Glomerular visceral epithelial cell (primary cell): Measurements from ENCODE around the gene PUM2.

Experiments
- DNase-seq: peaks from one replicate; pipeline ENCODE4 v3.0.0-alpha.2; 2016; ENCODE audit errors: extremely low spot score

PUM2 gene

GRCh38 chr2:20348542-20348941, 2.1 kb downstream of the PUM2 start:
- no peak for DNase-seq

- DNase-seq = no peak
Observed at GRCh38 chr2:20346565-20347381, 3.9 kb downstream of the PUM2 start.

GRCh38 chr2:20343128-20343527, 7.5 kb downstream of the PUM2 start:
- peak; percentile 25 for DNase-seq

GRCh38 chr2:20339012-20339411, 11.6 kb downstream of the PUM2 start:
- no peak for DNase-seq

DNA sequence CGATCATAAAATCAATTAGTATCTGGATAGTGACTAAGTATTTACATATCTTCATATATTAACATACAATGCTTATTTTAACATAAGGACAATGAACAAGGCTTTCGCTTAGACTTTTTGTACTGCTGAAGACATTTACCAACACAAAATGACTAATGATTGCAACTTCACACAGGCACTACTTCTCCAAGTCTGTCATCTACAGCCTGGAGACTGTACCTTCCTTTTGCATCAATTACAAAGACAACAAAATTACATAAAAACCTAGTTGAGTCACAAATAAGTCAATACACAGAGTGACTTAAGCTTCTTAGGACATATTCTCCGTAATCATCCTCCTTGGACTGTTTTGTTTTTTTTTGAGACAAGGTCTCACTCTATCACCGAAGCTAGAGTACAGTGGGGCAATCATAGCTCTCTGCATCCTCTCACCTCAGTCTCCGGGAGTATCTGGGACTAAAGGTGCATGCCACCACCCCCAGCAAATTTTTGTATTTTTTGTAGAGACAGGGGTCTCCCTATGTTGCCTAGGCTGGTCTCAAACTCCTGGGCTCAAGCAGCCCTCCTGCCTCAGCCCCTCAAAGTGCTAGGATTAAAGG, 15.9 kb downstream of the PUM2 start:
- no peak for DNase-seq

DNA sequence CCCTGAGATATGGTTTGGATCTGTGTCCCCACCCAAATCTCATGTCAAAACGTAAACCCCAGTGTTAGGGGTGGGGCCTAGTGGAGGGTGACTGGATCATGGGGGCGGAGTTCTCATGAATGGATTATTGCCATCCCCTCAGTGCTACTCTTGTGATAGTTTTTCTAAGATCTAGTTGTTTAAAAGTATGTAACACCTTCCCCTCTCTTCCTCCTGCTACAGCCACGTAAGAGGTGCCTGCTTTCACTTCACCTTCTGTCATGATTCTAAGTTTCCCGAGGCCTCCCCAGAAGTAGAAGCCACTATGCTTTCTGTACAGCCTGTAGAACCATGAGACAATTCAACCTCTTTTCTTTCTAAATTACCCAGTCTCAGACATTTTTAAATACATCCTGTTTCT, 16.9 kb downstream of the PUM2 start:
- no peak for DNase-seq

GRCh38 chr2:20330192-20330591, 20.5 kb downstream of the PUM2 start:
- DNase-seq = no peak

DNA sequence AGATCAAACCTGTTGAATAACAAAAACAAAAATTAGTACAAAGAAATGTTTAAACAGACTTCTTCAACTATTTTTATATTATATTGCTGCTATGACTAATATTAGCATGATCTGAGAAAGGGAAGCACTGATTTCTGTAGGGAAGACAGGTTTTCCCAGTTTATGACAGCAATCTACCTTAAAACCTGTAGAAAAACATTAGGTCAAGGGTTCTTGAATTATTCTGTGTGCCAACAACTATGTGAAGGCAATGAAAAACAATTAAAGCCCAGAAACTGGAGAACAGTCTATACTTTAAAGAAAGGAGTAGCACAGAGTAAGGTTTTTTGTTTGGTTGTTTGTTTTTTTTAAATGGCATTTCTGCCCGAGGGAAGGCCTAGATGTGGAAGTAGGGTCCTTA, 23.3 kb downstream of the PUM2 start:
- no peak for DNase-seq

GRCh38 chr2:20326163-20326780, 24.4 kb downstream of the PUM2 start:
- DNase-seq = peak; percentile 49

- DNase-seq = no peak
Observed at GRCh38 chr2:20322527-20323300, 27.9 kb downstream of the PUM2 start.

GRCh38 chr2:20317690-20318089, 33.0 kb downstream of the PUM2 start:
- DNase-seq = no peak

DNA sequence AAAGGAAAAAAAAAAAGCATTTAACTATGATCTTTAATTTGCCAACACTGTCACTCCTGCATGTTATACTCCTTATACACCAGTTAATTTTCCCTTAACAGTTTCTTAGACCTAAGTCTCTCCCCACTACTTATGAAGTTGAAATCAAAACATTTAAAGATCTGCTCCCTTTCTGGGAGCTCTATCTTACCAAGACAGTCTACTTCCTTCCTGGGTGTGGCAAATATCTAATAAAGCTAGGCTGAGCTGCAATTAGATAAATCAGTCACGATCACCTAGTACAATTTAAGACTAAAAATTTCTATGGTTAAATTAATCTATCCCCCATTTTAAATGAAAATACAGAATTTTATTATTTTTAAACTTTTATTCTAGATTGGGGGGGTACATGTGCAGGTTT, 33.4 kb downstream of the PUM2 start:
- DNase-seq = no peak

GRCh38 chr2:20314562-20315501, 35.8 kb downstream of the PUM2 start:
- DNase-seq = no peak

DNA sequence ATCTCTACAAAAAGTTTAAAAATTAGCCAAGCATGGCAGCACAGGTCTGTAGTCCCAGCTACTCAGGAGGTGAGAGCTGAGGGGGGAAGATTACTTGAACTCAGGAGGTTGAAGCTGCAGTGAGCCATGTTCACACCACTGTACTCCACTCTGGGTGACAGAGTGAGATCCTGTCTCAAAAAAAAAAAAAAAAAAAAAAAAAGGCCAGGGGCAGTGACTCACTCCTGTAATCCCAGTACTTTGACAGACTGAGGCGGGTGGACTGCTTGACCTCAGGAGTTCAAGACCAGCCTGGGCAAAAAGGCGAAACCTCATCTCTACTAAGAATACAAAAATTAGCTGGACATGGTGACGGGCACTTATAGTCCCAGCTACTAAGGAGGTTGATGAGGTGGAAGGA, 37.0 kb downstream of the PUM2 start:
- DNase-seq = peak; percentile 17

GRCh38 chr2:20309001-20309400, 41.6 kb downstream of the PUM2 start:
- DNase-seq = no peak

DNA sequence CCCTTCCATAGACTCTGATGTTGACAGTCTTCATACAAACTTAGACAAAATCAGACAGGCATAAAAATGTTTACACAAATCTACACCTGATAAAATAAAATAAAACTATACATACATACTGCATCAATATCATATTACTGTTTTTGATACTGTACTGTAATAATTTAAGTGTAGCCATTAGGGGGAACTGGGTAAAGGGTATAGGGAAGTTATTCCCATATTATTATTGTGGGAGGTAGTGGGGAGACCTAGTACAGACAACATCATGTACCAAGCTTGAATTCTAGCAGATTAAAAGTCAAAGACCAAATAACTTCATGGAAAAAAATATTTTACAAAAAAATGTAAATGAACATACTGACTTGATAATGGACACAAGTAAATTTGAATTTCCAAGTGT, 43.3 kb downstream of the PUM2 start:
- DNase-seq = no peak

DNA sequence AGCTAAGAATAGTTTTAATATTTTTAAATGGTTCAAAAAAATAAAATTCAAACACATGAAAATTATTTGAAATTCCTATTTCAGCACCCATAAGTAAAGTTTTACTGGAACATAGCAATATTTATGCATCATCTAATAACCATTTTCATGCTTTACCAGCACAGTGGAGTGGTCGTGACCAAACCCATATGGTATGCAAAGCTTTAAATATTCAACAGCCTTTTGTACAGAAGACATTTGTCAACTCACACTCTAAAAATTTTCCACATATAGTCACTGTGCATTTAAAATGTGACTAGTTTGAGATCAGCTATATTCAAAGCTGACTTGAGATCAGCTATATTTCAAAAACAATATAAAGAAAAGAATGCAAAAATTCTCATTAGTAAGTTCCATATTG, 46.2 kb downstream of the PUM2 start:
- DNase-seq = peak; percentile 8

DNA sequence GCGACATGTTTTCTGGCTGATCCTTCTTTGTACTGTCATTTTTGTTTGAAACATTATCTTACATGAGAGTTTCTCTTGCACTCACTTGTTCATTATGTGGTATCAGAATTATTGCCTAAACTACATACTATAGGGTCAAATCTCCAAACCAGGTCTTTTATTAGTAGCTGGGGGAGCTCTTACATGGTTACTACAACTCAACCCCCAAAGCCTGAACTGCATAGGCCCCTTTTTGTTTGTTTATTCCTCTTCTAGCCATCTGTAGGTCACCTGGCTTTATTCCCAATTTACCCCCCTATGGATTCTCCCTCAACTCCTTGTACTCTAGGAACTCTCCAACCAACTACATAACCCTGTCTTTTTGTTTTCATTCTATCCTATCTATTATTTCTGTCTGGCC, 46.7 kb downstream of the PUM2 start:
- DNase-seq = no peak

- no peak for DNase-seq
Observed at GRCh38 chr2:20302019-20302418, 48.6 kb downstream of the PUM2 start.

- no peak for DNase-seq
Observed at GRCh38 chr2:20300656-20301055, 50.0 kb downstream of the PUM2 start.

- DNase-seq = no peak
Observed at GRCh38 chr2:20299113-20299512, 51.5 kb downstream of the PUM2 start.
